ENCODE measurements around the gene BAZ1B. TPM values are rescaled to one million over a fixed set of nuclear protein-coding genes. Genes with fewer than 3 reads are reported as not detected.
"Not testable (repeated sequence)": the region's sequence is repeated elsewhere in the genome, so short reads cannot be mapped to it uniquely, and the experiment has no call there.

The BAZ1B gene
- total and polyA plus RNA-seq, 4 donors, result 19.9 to 65.0 (median 32.9) TPM

DNA sequence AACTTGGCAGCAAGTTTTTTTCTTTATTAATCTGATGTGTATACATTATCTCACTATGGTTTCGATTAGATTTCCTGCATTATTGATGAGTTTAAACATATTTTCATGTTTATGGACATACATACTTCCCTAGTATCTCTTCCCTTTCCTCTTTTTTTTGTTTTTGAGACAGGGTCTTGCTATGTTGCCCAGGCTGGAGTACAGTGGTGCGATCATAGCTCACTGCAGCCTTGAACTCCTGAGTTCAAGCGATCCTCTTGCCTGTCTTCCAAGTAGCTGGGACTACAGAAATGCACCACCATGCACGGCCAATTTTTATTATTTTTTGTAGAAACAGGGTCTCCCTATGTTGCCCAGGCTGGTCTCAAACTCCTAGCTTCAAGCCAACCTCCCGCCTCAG, 18.9 kb downstream of the BAZ1B start:
- H3K36me3 ChIP-seq (ENCODE audit: control insufficient read depth in 4 of 4, insufficient read depth in 4 of 4, low read length in 4 of 4), result peaks cover 35 to 64% (median 40%) of the 10 kb centered on the region in 4 donors

DNA sequence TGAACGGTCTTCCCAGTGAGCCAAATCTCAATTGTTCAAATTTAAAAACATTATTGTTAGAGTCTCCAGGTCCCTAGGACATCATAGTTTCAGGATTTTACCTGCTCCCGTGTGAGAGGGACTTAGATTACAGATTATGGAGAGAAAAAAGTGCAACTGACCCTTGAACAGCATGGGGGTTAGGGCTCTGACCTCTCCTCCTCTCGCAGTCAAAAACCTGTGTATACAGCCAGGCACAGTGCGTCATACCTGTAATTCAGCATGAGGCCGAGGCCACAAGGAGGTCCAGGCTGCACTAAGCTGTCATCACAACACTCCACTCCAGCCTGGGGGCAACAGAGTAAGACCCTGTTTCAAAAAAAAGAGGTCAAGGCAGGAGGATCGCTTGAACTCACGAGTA, 25.5 kb downstream of the BAZ1B start:
- TF ChIP-seq, protein P1, sequence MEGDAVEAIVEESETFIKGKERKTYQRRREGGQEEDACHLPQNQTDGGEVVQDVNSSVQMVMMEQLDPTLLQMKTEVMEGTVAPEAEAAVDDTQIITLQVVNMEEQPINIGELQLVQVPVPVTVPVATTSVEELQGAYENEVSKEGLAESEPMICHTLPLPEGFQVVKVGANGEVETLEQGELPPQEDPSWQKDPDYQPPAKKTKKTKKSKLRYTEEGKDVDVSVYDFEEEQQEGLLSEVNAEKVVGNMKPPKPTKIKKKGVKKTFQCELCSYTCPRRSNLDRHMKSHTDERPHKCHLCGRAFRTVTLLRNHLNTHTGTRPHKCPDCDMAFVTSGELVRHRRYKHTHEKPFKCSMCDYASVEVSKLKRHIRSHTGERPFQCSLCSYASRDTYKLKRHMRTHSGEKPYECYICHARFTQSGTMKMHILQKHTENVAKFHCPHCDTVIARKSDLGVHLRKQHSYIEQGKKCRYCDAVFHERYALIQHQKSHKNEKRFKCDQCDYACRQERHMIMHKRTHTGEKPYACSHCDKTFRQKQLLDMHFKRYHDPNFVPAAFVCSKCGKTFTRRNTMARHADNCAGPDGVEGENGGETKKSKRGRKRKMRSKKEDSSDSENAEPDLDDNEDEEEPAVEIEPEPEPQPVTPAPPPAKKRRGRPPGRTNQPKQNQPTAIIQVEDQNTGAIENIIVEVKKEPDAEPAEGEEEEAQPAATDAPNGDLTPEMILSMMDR (IDR thresholded peaks at IDR 0.05; ENCODE audit: control extremely low read depth, extremely low read depth), result no peak
- ATAC-seq (ENCODE audit: insufficient read depth, low FRiP score) (no peak), DNase-seq (no peak)
- H3K27ac ChIP-seq (ENCODE audit: low read depth in 1 of 2, low read length in 1 of 2), result no peak overlapping the region
- no peaks in the 10 kb centered on the region for H3K27me3 ChIP-seq (ENCODE audit: control insufficient read depth in 3 of 3, insufficient read depth in 3 of 3, low read length in 2 of 3)
- no peak overlapping the region for H3K4me3 ChIP-seq
- H3K4me1 ChIP-seq (ENCODE audit: control insufficient read depth in 5 of 5, insufficient read depth in 5 of 5, low read length in 5 of 5), result no peaks in the 10 kb centered on the region
- no peak overlapping the region for H3K9ac ChIP-seq (ENCODE audit: insufficient read depth in 1 of 2, low read length in 2 of 2)
- H3K36me3 ChIP-seq (ENCODE audit: control insufficient read depth in 4 of 4, insufficient read depth in 4 of 4, low read length in 4 of 4), result peaks cover 21 to 58% (median 27%) of the 10 kb centered on the region in 4 donors
- no peaks in the 10 kb centered on the region for H3K9me3 ChIP-seq (ENCODE audit: control insufficient read depth in 4 of 4, insufficient read depth in 3 of 4, low read length in 3 of 4)
- 96 to 98% methylated on average over 7 of the region's 7 CpGs for WGBS, 2 donors

More for the DNA sequence above, 18.9 kb downstream of the BAZ1B start:
- 94 to 95% methylated on average over 5 of the region's 5 CpGs for WGBS, 2 donors
- TF ChIP-seq, protein P1 (IDR thresholded peaks at IDR 0.05; ENCODE audit: control extremely low read depth, extremely low read depth), result no peak
- no peak for DNase-seq
- no peaks in the 10 kb centered on the region for H3K27me3 ChIP-seq (ENCODE audit: control insufficient read depth in 3 of 3, insufficient read depth in 3 of 3, low read length in 2 of 3)
- ATAC-seq (ENCODE audit: insufficient read depth, low FRiP score), result no peak
- no peak overlapping the region for H3K4me3 ChIP-seq
- no peaks in the 10 kb centered on the region for H3K9me3 ChIP-seq (ENCODE audit: control insufficient read depth in 4 of 4, insufficient read depth in 3 of 4, low read length in 3 of 4)
- H3K9ac ChIP-seq (ENCODE audit: insufficient read depth in 1 of 2, low read length in 2 of 2), result no peak overlapping the region
- H3K4me1 ChIP-seq (ENCODE audit: control insufficient read depth in 5 of 5, insufficient read depth in 5 of 5, low read length in 5 of 5), result no peaks in the 10 kb centered on the region
- H3K27ac ChIP-seq (ENCODE audit: low read depth in 1 of 2, low read length in 1 of 2), result no peak overlapping the region

DNA sequence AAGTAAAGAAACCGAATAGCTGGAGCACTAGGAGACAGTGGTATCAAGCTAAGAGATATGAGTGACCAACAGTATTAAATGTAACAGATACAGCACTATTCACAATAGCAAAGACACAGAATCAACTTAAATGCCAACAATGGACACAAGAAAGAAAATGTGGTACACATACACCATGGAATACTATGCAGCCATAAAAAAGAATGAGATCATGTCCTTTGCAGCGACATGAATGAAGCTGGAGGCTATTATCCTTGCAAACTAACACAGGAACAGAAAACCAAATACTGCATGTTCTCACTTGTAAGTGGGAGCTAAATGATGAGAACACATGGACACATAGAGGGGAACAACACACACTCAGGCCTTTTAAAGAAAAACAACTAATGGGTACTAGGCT, 26.6 kb downstream of the BAZ1B start:
- H3K9ac ChIP-seq (ENCODE audit: insufficient read depth in 1 of 2, low read length in 2 of 2); H3K4me1 ChIP-seq (ENCODE audit: control insufficient read depth in 5 of 5, insufficient read depth in 5 of 5, low read length in 5 of 5); DNase-seq; ATAC-seq (ENCODE audit: insufficient read depth, low FRiP score); H3K27ac ChIP-seq (ENCODE audit: low read depth in 1 of 2, low read length in 1 of 2); H3K9me3 ChIP-seq (ENCODE audit: control insufficient read depth in 4 of 4, insufficient read depth in 3 of 4, low read length in 3 of 4); H3K4me3 ChIP-seq; H3K27me3 ChIP-seq (ENCODE audit: control insufficient read depth in 3 of 3, insufficient read depth in 3 of 3, low read length in 2 of 3): not testable (repeated sequence)
- peaks cover 17 to 61% (median 30%) of the 10 kb centered on the region in 4 donors for H3K36me3 ChIP-seq (ENCODE audit: control insufficient read depth in 4 of 4, insufficient read depth in 4 of 4, low read length in 4 of 4)
- WGBS, 2 donors, result 92 to 94% methylated on average over 2 of the region's 2 CpGs

DNA sequence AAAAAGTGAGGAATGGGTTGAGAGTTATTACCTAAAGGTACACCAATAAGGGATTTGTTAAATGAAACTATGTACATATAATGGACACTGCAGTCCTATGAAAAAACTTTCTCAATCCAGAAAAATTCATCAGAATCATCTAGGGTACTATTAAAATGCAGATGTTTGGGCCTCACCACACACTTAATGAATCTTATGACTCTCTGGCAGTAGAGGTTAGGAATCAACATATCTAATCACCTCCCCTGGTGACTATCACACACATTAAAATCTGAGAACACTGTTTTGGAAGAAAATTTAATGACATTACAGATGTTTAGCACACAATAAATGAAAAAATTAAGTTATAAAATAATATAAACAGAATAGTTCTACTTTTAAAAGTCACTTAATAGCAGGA, 32.1 kb downstream of the BAZ1B start:
- ATAC-seq (ENCODE audit: insufficient read depth, low FRiP score) (no peak), DNase-seq (no peak)
- Histone ChIP-seq H3K9me3 (ENCODE audit: control insufficient read depth in 4 of 4, insufficient read depth in 3 of 4, low read length in 3 of 4) (no peaks in the 10 kb centered on the region), H3K27ac (ENCODE audit: low read depth in 1 of 2, low read length in 1 of 2) (no peak overlapping the region), H3K36me3 (ENCODE audit: control insufficient read depth in 4 of 4, insufficient read depth in 4 of 4, low read length in 4 of 4) (peaks cover 14 to 50% (median 20%) of the 10 kb centered on the region in 4 donors), H3K9ac (ENCODE audit: insufficient read depth in 1 of 2, low read length in 2 of 2) (no peak overlapping the region), H3K27me3 (ENCODE audit: control insufficient read depth in 3 of 3, insufficient read depth in 3 of 3, low read length in 2 of 3) (no peaks in the 10 kb centered on the region), H3K4me3 (no peak overlapping the region), H3K4me1 (ENCODE audit: control insufficient read depth in 5 of 5, insufficient read depth in 5 of 5, low read length in 5 of 5) (no peaks in the 10 kb centered on the region)
- TF ChIP-seq, protein P1 (IDR thresholded peaks at IDR 0.05; ENCODE audit: control extremely low read depth, extremely low read depth), result no peak
